Stimulated activated CD4-positive, alpha-beta T cell treated with anti-CD3 and anti-CD28 coated beads, Interleukin-1b, Interleukin-23, amount 100 ng/mL, for 1 hour (primary cell): Measurements from ENCODE around the gene ABCG1.
A peak's percentile ranks its signal among the peaks of the same experiment; 100 is the strongest.
"Not testable (repeated sequence)": the region's sequence is repeated elsewhere in the genome, so short reads cannot be mapped to it uniquely, and the experiment has no call there.

ENCODE experiments used
- DNase-seq, 2 donors: peaks; one replicate each; pipeline ENCODE4 v3.0.0-alpha.2; 2020; ENCODE audit warnings: low read depth in 2 of 2

The ABCG1 gene

DNA sequence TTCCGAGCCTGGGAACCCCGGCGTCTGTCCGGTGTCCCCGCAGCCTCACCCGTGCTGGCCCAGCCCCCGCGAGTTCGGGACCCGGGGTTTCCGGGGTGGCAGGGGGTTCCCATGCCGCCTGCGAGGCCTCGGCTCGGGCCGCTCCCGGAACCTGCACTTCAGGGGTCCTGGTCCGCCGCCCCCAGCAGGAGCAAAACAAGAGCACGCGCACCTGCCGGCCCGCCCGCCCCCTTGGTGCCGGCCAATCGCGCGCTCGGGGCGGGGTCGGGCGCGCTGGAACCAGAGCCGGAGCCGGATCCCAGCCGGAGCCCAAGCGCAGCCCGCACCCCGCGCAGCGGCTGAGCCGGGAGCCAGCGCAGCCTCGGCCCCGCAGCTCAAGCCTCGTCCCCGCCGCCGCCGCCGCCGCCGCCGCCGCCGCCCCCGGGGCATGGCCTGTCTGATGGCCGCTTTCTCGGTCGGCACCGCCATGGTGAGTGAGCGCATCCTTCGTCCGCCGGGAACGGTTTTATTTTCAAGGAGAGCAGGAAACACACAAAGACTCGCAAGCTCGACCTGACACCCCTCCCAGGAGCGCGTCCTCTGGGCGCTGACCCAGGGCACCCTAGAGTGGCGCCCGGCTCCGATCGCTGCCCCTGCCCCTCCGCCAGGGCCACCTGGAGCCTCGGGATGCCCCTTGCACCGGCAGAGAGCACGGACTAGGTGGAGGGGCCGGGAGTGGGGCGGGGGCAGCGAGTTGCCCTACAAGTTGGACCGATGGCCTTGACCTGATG lies at the start of gene ABCG1:
TSS of gene ABCG1 (plus strand) at position 305 of the 770 bp plus-strand sequence. CDS start at position 428, 123 bp downstream.
- no peak for DNase-seq

DNA sequence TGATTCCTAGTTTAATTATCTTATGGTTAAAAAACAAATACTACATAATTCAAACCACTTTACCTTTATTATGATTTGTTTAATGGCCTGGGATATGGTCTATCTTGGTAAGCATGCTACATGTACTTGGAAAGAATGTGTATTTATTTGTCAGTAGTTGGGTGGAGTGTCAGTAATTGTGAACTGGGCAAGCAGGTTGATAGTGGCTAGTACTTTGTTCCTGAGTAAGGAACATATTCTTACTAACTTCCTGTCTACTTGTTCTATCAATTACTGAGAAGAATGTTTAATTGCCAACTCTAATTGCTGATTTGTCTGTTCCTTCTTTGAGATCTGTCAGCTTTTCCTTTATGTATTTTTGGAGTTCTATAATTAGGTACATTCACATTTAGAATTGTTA lies 49.2 kb upstream of the ABCG1 start:
- DNase-seq, result no peak

DNA sequence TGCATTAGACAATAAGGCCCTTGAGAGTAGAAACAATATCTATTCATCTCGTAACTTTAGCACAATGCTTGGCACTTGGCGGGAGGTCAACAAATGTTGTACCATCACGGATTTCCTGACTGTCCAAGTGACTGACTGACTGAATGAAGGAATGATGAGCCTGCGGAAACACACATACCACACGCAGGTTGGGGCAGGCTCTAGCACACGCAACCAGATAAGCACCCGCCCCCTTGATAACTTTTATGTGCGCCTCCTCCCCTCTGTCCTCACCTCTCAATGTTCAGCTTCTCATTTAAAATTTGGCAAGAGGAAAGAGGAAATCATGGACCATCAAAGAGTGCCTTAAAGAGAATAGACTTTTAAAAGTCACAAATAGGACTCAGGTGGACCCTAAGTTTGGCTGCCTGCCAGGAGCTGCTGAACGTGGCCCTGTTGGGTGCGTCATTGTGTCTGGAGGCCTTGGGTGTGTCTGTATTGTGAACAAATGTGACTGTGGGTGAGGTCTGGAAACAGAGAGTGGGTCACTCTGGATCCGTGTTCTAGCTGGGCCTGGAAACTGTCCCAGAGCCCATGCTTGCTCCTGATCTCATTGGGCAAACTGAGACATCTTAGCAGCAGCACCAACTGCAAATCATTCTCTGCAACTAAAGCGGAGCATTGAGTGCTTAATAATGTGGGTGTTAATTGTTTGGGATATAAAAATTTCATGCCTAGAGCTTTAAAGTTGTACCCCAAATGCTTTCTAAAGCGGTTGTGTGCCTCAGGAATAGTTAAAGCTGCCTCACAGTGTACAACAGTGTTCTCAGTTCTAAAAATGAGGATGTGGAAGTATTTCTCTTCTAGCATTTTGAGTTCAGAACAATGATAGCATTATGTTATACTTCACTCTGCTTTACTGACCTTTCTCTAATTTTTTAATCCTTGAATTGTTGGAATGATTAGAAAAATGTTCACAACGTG lies 47.6 kb upstream of the ABCG1 start:
- no peak for DNase-seq

DNA sequence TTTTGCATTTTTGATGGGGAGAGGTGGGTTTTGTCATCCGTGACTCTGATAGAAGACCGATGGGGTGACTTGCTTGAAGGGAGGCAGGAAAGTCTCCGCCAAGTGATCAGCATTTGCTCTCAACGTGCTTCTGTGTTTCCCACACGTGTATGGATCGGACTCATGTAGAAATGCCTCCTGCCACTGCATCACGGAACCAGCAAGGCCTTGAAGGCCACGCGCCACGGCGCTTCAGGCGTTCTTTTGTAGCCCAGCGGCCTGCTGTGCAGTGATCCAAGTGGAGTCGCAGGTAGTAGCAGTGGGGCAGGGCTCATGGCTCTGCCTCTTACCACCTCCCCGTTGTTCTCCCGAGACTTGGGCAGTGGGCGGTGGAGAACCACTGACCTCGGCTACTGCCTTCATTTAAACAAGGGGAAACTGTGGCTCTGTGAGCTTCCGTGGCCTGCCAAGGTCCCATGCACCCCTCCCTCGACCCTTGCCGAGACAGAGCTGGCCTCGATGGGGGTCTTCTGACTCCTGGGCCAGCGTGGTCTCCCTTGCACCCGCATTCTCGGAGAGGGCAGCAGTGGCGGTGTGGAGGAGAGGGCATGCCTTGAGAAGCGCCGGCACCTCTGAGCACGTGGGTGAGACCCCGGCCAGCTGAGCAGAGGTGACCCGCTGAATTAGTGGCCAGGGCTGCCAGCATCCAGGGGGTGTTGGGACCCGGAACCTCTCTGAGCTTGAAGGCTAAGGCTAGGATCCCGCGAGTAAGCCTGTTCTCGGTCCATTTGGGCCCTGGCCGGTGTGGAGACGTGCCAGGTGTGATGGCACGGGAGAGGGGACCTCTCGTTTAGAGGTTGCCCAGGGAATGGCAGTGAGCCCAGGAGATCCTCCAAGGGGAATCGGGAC lies 46.1 kb upstream of the ABCG1 start:
- DNase-seq, result no peak

DNA sequence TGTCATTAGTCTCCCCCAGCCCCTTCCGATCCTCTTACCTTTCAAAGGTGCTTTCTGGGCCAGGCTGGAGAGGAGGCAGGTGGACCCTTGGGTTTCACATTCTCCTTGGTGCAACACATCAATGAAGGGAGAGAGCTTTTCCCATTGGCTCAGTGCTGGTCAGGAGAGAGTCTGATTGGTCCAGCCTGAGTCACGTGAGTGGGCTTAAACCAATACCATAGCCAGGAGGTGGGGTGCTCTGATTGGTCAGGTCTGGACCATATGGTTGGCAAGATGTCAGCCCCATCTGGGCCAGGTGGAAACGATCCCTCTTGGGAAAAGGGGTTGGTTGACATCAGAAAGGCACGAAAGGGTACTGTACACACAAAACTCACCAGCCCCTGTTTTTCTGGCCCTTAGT lies 44.8 kb upstream of the ABCG1 start:
- DNase-seq, result no peak

DNA sequence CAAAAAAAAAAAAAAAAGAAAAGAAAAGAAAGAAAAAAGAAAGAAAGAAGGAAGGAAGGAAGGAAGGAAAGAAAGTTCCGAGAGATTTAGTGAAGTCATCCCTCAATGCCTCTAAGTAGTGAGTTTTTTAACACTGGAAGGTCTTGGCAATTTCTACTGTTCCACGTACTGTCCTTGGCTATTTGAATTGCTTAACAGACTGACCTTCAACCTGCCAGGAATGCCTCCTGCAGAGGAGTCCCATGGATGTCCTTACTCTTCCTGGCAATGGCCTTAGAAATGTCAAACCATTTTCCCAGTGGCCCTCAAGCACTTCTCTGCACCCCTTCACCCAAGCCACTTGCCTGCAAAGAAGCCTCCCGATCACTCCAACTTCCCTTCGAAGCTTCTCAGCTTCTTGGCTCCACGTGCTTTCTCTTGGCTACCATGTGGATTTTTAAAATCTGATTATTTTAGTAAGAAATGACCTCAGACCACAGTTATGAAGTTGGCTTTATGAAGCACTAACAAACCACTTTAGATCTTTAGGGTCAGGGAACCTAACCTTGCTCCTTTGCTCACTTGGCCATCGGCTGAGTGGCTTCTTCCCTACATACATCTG lies 43.7 kb upstream of the ABCG1 start:
- no peak for DNase-seq

DNA sequence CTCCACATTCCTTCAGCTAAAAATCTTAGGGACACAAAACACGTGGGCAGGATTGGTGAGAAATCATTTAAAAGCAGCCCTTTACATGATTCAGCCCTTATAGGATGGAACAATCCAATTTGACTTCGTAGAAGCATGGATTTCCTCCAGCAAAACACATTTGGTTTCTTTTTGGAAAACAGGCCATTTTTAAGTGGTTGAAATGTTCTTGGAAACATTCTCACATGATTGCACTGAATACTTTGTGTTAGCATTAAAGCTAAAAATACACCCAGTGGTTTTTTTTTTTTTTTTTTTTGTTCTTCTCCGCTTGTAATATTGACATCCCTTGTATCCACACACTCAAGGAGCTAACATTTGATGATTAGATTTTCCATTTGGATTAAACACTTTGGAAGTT lies 42.1 kb upstream of the ABCG1 start:
- DNase-seq, result no peak

DNA sequence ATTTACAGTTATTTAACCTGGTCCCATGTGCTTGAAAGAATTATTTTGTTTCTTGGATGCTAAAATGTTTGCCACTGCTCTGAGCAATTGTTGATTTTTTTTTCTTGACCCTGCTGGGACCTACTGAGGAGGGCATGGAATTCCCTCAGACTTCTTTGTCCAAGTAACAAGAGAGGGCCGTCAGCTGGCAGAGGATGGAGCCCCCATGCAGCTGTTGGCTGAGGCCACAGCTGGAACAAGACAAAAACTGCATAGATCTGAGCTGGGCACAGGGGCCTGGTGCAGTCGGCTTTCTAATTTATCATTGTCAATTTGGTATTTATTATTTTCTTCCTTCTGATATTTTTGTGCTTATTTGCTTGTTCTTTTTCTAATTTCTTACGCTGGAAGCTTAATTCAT lies 39.6 kb upstream of the ABCG1 start:
- no peak for DNase-seq

DNA sequence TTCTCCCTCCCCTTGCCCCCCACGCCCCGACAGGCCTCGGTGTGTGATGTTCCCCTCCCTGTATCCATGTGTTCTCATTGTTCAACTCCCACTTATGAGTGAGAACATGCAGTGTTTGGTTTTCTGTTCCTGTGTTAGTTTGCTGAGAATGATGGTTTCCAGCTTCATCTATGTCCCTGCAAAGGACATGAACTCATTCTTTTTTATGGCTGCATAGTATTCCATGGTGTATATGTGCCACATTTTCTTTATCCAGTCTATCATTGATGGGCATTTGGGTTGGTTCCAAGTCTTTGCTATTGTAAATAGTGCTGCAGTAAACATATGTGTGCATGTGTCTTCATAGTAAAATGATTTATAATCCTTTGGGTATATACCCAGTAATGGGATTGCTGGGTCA lies 38.9 kb upstream of the ABCG1 start:
- not testable (repeated sequence) for DNase-seq

DNA sequence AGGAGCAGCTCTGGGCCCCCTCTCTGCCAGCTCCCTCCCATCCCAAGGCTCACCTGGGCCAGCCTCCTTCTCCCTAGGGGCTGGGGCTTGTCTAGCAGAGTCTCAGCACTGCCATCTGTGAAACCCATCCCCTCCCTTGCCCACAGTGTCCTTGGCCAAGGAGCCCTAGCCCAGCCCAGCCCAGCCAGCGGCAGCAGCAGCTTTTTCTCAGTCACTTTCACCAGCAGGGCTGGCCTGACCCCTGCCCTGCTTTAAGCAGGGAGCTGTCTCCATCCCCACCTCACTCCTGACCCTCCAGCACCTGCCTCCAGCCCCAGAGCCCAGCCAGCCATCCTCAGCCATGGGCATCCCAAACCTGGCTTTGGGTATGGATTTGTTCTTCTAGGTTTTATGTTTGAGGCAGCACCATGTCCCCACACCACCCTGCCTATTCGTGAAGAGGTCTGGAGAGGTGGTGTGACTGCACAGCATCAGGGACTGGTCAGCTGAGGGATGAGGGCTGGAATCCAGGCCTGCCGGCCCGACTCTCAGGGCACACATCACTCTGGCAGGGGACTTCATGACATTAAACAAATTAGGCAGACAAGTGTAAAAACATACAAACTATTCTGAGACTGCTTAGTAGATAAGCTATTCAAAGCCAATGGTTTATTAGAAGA lies 36.1 kb upstream of the ABCG1 start:
- no peak for DNase-seq

DNA sequence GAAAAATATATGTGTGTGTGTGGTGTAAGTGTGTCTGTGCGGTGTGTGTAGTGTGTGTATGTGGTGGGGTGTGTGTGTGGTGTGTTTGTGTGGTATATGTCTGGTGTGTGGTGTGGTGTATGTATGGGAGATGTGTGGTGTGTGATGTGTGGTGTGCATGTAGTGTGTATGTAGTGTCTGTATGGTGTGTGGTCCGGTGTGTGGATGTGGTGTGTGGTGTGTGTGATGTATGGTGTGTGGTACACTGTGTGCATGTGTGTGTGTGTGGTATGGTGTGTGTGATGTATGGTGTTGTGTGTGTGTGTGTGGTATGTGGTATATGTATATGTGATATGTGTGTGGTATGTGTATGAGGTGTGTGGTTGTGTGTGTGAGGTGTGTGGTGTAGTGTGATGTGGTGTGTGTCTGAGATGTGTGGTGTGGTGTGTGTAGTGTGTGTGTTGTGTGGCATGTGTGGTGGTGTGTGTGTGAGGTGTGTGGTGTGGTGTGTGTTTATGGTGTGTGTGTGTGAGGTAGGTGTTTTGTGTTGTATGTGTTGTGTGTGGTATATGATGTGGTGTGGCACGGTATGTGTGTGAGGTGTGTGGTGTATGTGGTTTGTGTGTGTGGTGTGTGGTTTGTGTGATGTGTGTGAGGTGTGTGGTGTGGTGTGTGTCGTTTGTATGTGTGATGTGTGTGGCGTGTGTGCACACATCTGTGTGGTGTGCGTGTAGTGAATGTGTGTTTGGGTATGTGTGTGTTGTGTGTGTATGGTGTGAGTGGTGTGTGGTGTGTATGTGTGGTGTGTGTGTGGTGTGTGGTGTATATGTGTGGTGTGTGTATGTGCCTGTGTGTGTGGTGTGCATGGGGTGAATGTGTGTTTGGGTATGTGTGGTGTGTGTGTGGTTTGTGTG lies 35.3 kb upstream of the ABCG1 start:
- DNase-seq, result no peak

DNA sequence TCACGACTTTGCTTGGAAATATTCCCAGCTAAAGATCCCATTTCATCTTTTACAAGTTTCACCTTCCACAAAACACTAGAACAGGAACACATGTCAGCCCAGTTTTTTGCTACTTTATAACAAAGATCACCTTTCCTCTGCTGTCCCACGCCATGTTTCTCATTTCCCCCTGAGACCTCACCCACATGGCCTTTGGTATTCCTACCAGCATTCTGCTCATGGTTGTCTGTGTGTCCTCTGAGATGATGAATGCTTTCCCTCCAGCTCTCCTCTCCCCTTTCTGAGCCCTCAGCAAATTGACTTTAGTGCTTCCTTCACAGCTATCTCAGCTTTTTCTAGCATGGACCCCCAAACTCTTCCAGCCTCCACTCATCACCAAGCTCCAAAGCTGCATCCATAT lies 32.3 kb upstream of the ABCG1 start:
- no peak for DNase-seq

DNA sequence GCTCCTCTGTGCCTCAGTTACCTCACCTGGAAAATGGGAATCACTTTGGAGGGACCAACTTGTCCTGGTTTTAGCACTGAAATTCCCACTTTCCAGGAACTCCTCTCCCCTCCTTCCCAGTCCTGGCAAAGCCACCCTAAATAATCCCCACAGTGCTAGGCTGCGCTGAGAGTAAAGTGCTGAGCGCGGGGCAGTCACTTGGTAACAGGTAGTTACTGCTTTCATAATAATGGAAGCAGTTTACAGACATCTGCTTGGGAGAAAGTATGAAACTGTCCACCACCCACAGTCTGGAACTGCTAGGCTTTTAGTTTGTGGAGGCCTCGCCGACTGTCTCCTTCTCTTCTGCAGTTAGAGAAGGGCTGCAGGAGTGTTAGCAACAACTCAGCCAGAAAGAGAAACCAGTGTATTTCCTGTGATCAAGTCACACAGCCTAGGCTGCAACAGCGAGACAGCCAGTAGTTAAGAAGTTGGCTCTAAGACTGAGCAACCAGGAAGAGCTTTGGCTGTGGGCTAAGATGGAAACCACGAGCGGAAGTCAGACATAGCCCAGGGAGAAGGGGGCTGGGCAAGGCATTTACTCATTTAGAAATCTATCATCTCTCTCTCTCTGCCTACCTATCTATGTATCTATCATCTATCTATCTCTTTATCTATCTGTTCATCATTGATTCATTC lies 30.8 kb upstream of the ABCG1 start:
- DNase-seq, result peak; percentile 38 to 52

DNA sequence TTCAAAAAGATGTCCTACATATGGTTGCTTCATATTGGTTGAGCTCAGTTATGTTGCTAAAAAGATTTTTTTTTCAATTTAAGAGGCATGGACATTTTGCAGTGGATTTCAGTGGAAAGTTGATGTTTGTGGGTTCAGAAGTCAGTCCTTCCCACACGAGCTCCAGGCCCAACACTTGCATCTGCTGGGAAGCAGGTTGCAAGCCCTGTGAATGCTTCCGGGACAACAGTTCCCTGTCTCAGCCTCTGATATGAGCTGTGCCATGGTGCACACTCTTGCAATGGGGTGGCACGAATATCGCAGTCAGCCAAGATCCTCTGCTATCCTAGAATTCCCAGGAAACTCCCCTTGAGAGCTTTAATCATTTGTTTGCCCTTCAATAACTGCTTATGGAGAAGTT lies 30.3 kb upstream of the ABCG1 start:
- DNase-seq, result no peak

DNA sequence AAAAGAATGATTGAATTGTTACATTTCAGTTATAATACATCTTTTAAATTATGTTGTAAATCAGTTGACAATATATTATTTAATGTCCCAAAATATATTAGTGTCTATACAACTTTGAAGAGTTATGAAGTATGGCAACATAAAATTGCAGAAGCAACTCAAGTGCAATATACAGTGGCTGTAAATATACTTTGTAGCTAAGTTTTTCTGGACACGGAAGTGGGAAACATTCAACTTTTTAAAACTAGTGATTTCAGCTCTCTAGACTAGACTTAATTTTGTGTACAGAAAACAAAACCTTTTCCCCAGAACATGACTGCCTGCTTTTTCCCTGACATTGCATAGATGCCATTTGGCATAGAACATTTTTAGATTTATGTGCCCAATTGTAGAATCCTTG lies 29.5 kb upstream of the ABCG1 start:
- DNase-seq, result no peak

DNA sequence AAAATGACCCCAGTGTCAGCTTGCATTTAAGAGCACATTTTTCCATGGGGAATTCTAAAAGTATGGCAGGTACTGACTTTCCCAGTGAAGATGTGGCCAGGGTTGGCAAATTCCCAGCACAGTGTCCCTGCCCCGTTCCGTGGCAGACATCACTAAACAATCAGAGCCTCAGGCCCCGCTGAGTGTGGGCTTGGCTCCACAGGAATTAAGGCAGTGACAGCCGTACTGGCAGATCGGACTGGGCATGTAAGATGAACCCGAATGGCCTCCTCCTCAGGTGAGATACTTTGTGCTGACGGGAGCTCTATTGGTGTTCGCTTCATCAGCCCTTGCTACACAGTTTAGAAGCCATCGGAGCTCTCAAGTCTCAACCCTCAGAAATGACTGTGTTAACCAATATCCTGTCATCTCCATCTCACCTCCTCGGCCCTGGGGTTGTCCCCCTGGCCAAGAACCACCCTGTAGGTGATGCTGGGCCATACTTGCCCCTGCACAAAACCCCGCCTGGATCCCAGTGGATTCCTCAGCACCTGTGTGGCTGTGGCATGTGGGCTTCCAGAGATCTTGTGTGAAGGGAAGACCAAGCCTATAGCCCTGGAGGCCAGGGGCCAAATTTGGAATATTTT lies 29.0 kb upstream of the ABCG1 start:
- no peak for DNase-seq

DNA sequence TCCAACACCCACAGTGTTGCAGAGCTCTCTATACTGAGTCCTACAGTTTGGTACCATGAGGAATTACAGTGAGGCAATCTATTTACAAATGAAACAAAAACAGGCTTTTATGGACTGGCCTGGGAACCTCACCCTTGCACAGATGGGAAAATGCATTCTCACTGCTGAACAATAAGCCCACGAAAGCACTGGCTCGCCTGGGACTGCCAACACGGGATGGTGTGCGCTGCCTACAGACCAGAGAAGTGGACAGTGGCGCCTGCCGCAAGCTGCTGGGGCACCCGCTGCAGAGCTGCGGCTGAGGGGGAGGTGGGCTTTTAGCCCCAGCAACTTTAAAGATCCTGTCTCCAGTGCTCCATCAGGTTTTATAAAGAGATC lies 28.5 kb upstream of the ABCG1 start:
- no peak for DNase-seq

DNA sequence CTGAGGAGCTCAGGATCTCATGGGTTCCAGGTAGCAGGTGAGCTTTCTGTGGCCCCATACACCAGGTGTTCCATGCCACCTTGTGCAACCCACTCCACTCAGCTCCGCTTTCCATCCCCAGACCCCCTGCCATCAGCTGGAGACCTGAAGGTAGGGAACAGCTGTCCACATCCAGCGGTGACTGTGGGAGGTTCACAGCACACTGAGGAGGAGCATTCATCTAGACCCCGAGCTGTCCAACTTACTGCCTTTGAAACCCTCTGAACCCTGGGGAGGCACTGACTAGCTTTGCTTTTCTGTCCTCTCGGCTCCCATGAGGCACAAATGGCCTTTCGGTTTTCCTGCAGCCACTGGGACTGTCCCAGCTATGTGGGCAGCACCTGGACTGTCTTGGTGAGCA lies 27.9 kb upstream of the ABCG1 start:
- DNase-seq, result no peak
